Hypothalamus (tissue), 51 donors: ENCODE data around the gene DOCK4.
"Not testable (repeated sequence)": the region's sequence is repeated elsewhere in the genome, so short reads cannot be mapped to it uniquely, and the experiment has no call there.

Source experiments
- DNase-seq, 51 donors: peaks; one replicate each; lab custom pipeline; 2025; lab: John Stamatoyannopoulos, UW

DOCK4 gene

DNA sequence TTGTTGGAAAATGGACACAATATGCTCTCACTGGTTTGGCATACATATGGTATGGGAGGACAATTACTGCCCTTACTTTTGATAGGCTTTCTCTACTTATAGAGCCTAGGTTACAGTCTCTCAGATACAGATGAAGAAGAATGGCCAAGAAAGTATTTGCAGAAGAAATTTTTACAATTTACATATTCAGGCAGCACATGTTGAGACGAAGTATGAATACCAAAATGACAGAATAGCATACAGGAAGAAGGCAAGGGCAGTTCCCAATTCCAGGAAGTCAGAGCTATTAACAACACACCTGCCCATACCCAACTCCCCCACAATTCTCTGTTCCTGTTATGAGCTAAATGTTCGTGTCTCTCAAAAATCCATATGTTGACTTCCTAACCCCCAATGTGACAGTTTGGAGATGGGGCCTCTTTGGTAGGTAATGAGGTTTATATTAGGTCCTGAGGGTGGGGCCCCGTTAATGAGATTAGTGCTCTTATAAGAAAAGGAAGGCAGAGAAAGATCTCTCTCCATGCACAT is 67.8 kb downstream of the DOCK4 start:
- no peak for DNase-seq

DNA sequence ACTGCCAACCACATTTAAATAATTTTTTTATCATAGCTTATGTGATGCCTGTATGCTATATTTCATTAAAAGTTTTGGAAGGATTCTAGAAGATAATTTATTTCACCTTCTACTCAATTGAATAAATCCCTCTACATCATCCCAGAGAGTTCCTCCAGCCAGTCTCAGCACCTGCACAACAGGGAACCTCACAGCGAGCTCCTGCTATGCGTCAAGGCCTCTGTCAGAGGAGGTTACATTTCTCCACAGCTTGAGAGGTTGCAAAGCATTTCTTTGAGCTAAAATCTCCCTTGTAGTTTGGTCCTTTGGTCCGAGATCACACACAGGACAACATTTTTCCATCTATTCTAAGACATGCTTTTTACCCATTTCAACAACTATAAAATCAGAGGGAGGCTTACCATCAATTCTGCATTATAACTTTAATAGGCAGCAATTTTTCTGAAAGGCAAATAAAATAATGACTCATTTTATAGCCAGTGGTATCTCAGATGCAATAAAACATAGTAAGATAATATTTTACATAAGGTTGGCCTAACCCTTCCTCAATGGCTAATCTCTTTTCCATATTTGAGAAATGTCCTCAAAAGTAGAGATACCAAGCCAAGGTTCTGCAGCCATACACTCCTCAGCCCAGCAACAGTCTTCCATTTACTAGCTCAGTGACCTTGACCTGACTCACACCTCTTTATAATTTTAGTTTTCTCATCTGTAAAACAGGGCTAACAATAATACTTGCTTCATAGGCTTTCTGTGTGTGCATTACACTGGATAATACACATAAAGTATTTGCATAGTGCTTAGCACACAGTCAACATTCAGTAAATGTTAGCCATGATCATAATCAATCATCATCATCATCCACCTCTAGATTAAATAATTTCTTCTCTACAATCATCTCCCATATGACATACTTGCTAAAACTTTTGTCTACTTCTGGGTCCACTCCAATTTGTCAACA is 68.8 kb downstream of the DOCK4 start:
- no peak for DNase-seq

DNA sequence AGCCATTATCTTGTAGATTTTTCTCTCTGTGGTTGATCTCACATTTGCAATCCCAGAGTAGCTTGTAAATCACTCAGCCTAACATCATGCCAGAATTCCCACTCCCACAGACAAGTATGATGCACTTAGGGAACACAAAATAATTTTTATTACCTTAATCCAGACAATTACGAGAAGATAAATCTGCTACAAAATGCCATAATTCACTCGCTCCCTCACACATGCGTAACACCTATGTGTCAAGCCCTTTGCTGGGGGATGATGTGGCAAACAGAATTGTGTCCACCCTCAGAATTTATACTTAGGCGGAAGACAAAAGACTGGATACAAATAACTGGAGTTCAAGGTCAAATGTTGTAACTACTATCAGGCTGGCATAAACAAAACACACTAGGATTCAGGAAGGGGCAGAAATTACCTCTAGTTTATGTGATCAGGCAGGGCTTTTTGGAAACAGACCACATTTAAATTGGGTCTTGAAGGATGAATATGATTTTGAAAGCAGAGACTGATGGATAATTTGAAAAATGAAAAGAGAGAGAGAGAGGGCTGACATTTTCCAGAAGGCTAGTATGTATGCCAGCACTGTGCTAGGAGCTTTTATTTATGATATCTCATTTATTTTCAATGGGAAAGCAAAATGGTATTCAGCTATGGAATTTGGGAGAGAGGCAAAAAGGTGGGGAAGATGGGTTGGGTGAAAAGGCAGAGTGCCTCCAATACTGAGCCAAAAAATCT is 69.8 kb downstream of the DOCK4 start:
- no peak for DNase-seq

DNA sequence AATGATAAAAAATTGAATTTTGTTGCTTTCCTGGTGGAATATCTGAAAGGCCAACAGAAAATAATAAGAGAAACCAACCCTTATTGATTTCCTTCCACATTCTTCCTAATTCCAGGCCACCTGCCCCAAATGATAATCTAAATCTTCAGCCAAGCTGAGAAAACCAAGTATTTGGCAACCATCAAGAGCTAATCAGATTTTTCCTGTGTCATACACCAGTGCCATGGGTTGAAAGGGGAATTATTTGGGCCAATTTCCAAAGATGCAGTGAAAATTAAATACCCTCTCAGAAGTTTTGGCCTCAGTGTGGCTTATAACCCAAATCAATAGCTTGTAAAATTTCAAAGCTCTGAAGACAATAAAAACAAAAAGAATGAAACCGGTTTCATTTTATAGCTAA is 70.4 kb downstream of the DOCK4 start:
- DNase-seq: no peak

DNA sequence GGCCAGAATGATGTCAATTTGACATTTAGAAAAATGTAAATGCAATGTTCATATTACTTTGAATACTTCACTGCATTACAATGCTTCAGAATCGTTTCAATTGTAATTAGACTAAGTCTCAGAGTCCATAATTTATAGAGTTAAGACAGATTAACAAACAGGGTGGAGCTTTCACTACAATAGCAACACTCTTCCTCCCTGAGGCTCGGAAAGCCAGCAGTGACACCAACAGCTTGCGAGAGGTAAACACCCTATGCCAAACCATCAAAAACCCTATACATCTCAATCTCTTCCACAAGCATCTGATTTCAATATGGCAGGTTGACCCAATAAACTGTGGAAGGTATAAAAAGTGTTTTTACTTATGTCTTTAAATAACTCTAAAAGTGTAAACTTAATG is 72.2 kb downstream of the DOCK4 start:
- peak in 1 of 51 donors; percentile 15 for DNase-seq

DNA sequence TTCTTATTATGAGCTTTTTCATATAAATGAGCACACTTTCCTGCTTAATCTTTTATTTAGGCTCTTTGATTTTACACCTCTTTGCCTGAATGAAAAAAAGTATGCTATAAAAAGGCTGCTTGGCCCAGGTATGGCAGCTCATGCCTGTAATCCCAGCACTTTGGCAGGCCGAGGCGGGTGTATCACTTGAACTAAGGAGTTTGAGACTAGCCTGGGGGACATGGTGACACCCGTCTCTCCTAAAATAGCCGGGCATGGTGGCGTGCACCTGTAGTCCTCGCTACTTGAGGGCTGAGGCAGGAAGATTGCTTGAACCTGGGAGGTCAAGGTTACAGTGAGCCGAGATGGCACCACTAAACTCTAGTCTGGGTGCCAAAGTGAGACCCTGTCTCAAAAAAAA is 72.9 kb downstream of the DOCK4 start:
- DNase-seq: no peak

DNA sequence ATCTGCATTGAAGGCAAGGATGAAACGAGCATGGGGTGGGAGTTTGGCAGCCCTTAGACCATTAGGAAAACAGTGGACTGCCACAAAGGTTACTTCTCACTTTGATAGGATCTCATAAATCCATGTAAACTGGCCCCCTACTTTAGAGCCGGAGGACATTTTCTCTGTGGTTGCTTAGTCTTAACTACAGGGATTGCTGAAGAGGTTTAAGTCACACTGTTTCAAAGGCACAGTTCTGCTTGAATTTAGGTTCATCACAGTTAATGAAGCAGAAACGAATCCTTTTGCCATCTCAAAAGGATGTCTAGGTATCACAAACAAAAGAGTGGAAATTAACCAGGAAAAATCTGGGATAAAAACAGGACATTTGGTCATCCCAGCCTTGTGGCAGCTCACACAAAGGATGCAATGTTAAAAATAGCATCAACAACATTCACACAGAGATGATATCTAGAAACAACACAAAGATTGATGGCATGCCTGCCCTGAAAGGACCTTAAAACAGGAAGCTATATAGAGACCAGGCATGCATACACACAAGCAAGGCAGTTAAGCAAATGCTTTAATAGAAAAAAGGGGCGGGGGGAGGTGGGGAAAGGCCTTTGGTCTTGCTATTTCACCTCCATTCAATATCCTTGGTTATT is 74.0 kb downstream of the DOCK4 start:
- DNase-seq: peak in 1 of 51 donors; percentile 51

DNA sequence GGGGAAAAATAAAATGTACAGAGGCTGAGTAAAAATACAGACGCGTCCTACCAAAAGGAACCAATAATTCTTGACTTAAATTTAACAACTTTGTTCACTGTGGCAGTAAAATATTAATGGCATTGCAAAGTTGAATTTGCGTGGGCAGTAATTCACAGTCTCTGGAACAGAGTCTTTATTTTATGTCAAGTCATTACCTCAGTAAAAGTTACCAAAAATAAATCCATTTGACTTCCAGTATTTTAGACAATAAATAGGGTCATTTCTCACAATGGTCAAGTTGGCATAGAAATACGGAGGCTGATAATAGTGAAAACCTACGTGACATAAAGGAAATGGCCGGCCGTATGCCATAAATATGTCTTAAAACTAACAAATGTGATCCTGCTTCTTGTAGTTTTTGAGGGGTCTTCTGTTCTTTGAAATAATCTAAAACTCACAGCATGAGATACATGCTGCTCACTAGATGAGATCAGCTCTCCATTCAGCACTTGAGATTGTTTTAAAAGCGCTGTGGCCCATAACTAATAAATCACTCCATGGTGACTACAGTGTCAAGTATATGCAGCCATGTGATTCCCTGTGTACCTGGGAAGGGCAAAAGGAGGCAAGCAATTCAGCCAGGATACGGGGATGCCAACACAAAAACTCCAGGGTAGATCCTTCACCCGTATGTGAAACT is 75.3 kb downstream of the DOCK4 start:
- DNase-seq: peak in 1 of 51 donors; percentile 49

DNA sequence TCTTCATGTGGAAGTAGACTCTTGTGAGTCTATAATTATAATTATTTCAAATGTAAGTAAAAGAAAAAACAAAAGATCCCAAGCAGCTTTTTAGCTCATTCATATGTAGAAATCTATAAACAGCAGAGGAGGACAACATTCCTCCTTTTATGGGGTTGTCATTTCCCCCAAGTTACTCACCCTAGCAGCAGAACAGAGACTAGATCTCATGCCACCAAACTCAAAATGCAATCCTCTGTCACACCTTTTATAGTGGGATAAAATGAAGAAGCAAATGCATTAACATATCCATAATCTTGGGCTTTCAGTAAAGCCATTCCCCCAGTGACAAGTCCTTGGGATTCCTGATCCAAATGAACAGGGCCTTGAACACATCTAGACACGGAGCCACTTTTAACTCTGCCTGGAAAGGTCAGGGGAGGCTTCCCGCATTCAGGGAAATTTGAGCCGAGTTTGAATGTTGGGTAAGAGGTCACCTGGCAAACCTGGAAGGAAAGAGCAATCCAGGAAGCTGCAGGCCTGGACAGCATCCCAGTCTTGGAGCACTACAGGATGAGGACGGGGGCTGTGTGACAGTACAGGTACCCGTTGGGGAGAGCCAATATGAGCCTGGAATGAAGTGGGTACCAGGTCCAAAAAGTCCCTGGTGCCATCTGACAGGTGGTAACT is 76.4 kb downstream of the DOCK4 start:
- DNase-seq: peak in 1 of 51 donors; percentile 15

DNA sequence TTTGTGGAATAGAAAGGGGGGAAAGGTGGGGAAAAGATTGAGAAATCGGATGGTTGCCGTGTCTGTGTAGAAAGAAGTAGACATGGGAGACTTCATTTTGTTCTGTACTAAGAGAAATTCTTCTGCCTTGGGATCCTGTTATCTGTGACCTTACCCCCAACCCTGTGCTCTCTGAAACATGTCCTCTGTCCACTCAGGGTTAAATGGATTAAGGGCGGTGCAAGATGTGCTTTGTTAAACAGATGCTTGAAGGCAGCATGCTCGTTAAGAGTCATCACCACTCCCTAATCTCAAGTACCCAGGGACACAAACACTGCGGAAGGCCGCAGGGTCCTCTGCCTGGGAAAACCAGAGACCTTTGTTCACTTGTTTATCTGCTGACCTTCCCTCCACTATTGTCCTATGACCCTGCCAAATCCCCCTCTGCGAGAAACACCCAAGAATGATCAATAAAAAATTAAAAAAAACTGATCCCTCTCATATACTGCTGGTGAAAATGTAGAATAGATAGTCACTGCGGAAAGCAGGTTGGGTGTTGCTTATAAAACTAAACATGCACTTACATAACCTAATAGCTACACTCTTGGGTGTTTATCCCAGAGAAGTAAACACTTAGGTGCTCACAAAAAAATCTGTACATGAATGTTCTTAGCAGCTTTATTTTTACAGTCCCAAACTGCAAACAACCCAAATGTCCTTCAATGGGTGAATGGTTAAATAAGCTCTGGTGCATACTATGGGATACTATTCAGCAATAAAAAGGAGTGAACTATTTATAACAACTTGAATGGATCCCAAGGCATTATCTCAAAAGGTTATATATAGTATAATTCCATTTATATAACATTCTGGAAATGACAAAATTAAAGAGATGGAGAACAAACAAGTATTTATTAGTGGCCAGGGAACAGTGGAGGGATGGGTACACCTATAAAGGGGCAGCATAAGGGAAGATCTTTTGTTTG is 77.5 kb downstream of the DOCK4 start:
- DNase-seq: not testable (repeated sequence)

DNA sequence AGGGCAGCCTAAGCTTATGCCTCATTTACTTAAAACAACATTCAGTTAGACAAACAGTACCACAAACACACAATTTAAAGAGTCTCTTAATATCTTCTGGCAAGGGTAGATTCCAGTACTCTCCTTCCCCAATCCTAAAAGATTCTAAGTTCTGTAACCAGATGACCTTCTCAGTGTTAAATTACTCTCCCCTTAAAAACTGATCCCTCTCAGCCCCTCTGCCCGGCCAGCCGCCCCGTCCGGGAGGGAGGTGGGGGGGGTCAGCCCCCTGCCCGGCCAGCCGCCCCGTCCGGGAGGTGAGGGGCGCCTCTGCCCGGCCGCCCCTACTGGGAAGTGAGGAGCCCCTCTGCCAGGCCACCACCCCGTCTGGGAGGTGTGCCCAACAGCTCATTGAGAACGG is 78.2 kb downstream of the DOCK4 start:
- DNase-seq: peak in 1 of 51 donors; percentile 4

DNA sequence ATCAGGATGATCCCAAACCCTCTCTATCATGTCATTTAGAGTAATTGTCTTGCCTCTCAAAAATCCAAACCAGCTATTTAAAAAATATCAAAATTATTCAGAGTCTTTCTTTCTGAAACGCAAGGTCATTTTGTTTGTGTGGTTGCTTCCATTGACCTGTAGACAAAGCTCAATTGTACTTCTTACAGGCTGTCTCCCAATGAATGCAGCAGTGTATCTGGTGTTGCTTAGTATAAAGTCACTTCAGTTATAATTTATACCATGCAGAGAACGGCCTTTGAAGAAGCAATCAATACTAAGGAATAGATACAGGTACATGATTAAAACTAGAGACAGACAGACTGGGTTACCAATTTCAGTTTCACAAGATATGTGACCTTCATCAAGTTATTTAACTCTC is 80.9 kb downstream of the DOCK4 start:
- DNase-seq: peak in 1 of 51 donors; percentile 29

DNA sequence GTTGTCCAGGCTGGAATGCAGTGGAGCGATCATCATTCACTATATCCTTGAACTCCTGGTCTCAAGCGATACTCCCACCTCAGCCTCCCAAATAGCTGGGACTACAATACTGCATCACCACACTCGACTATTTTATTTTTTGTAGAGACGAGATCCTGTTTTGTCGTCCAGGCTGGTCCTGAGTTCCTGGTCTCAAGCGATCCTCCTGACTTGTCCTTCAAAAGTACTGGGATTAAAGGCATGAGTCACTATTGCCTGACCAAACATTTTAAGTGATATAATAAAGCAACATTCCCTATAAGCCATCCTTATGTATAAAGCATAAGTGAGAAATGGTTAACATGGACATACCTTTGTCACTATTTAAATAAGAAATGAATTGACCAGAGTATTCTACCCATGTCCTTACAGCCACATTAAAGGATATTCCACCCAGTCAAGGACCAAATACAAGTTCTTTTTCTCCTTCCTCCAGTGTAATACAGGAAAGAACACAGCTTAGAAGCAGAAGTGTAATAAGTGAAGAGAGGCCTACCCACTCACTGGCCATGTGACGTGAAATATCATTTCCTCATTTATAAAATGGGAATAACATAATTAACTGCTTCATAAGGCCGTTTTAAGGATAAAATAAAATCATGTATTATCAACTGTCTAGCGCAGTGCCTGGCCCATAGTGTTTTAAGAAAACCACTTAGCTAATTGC is 82.0 kb downstream of the DOCK4 start:
- no peak for DNase-seq

DNA sequence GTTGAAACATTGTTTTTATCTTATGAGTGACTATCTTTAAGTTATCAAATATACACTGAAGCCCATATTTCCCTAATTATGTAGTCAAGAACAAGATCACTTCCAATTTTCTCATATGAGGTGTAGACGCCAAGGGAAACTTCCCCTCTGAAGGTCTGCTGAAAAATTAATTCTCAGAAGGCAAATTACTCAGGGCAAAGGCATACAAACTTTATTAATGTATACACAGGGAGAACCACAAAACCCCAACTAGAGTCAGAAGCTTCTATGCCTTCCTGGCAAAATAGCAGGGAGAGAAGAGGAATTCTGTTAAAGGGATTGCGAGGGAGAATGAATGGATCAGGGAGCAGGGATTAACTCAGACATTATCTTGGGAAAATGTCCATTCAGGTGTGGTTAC is 83.4 kb downstream of the DOCK4 start:
- DNase-seq: no peak

DNA sequence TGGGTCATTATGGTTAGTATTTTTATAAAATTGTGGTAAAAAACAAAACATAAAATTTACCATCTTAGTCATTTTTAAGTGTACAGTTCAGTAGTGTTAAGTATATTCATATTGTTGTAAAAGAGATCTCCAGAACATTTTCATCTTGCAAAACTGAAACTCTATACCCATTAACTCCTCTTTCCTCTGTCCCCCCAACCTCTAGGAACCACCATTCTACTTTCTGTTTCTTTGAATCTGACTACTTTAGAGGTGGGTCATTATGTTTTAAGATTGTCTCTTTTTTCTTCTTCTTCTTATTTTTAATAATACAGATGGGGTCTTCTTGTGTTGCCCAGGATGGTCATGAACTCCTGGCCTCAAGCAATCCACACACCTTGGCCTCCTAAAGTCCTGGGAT is 84.1 kb downstream of the DOCK4 start:
- DNase-seq: no peak

DNA sequence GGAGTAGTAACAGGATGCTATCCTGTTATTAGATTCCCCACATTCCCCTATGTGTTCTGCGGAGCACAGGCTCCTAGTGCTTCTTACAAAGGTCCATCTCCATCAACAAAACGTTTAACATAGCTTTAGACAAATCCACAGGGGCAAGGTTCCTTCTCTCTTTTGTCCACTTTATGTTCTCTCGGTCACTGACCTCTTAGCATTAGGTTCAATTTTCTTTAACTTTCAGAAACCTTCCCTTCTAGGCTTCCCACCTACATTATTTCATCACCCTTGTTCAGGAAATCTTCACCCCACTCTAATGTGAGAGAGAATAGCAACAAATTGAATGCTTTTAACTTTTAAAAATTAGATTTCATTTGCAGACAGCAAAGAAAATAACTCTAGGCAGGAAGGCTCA is 84.9 kb downstream of the DOCK4 start:
- DNase-seq: no peak

DNA sequence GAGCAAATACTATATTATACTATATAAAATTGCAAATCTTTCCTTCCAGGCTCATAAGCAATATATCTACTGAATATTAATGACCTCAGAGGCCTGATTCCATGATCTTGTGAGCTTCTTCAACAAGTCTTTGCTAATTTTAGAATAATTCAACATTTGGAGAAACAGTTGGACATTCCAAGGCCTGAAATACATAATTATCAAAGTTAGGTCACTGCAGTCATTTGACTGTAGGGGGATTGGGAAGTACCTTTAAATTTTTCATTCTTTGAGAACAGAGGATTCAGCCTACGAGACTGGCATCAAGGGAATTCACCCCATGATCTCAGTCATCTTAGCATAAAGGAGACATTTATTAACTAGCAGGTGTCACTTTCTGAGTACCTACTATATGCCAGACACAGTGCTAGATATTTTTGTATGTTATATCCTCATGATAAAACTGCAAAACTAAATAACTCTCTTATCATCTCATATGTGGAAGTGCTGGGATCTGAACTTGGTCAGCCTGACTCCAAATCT is 85.4 kb downstream of the DOCK4 start:
- DNase-seq: no peak
